ENCODE data around the gene RNF130. TPM values are rescaled to one million over a fixed set of nuclear protein-coding genes. Genes with fewer than 3 reads are reported as not detected.

RNF130 gene
- total and polyA plus RNA-seq, 2 of the 13 experiments (the other 11 are each of a cell fraction or from before 2014, with no cell fraction given) = 28.2 to 28.3 TPM

- in situ Hi-C loops (cut with HindIII; ENCODE audit: extremely low pct_ligation_motif_present, low pct_unique_long_range_greater_than_20kb) (no loop called here), intact Hi-C loops (cut with micrococcal nuclease; ENCODE audit: unreplicated experiment) (no loop called here)
- no peak overlapping the region for H3K9ac ChIP-seq (ENCODE audit: insufficient read depth, low read depth, low read length)
- H3K9me3 ChIP-seq (ENCODE audit: low read length) = no peaks in the 10 kb centered on the region
- no peaks in the 10 kb centered on the region for H4K20me1 ChIP-seq (ENCODE audit: insufficient read depth, low read length)
- H3K4me2 ChIP-seq (ENCODE audit: low read depth, low read length) = no peak overlapping the region
- H3K79me2 ChIP-seq (ENCODE audit: insufficient read depth, low read length) = no peaks in the 10 kb centered on the region
- H3K36me3 ChIP-seq (replicated peaks in 1 of 2; ENCODE audit: control insufficient read depth in 1 of 2, insufficient read depth in 2 of 2, low read length in 2 of 2) = no peaks in the 10 kb centered on the region
- WGBS (ENCODE audit: low lambda C conversion rate) = 66% methylated on average over 15 of the region's 31 CpGs
- DNase-seq (ENCODE audit: low spot score) (no peak), ATAC-seq (peak; percentile 11; the same call in 2 of the 3 replicates), FAIRE-seq (no peak)
- H2AFZ ChIP-seq (ENCODE audit: low read length) = no peak overlapping the region
- H3K27me3 ChIP-seq (ENCODE audit: control insufficient read depth in 1 of 2, insufficient read depth in 2 of 2, low read length in 2 of 2) = peaks cover 4 to 40% of the 10 kb centered on the region in 2 experiments; a peak in 4 of 5 replicates
- H3K4me3 ChIP-seq (replicated peaks in 1 of 3; ENCODE audit: insufficient read depth in 1 of 3, low read depth in 2 of 3, low read length in 3 of 3) = no peak overlapping the region
- no TSS peak for BruUV-seq (replicated peaks)
- TF ChIP-seq TRIM24 (CRISPR knock-in tag; IDR thresholded peaks at IDR 0.05) (no peak), TERF1 (CRISPR knock-in tag; IDR thresholded peaks at IDR 0.05) (no peak), ZNF333 (CRISPR knock-in tag; IDR thresholded peaks at IDR 0.05; ENCODE audit: borderline replicate concordance) (no peak), HIC2 (CRISPR knock-in tag; IDR thresholded peaks at IDR 0.05; ENCODE audit: low read depth) (no peak), ZNF761 (CRISPR knock-in tag; conservative IDR thresholded peaks at IDR 0.05) (no peak), ATF2 (CRISPR knock-in tag; IDR thresholded peaks at IDR 0.05) (no peak), ZNF136 (CRISPR knock-in tag; IDR thresholded peaks at IDR 0.05; ENCODE audit: low read depth) (no peak), SOX6 (IDR thresholded peaks at IDR 0.05) (no peak), SOX6 (CRISPR knock-in tag; IDR thresholded peaks at IDR 0.05) (no peak), HCFC1 (IDR thresholded peaks at IDR 0.05; ENCODE audit: low read depth, low read length) (no peak), SP2 (CRISPR knock-in tag; IDR thresholded peaks at IDR 0.05) (no peak), FOXJ3 (CRISPR knock-in tag; IDR thresholded peaks at IDR 0.05; ENCODE audit: borderline replicate concordance) (no peak), BHLHE40 (IDR thresholded peaks at IDR 0.05; ENCODE audit: low read length) (no peak), TFE3 (CRISPR knock-in tag; IDR thresholded peaks at IDR 0.05) (no peak), ZNF335 (CRISPR knock-in tag; IDR thresholded peaks at IDR 0.05) (no peak), RAD51 (IDR thresholded peaks at IDR 0.05; ENCODE audit: borderline replicate concordance) (no peak)
- ChIA-PET POLR2A (no interaction called here), CTCF (ENCODE audit: low intra/inter-chr PET ratio, low total read pairs) (interaction anchor here (1.2 kb wide), 1 partner anchor 213 kb away, joined by 4 read pairs; no protein-coding TSS in a partner anchor)
- H3K4me1 ChIP-seq (ENCODE audit: insufficient read depth, low read length) = no peaks in the 10 kb centered on the region
- H3K27ac ChIP-seq (ENCODE audit: extremely low read length, insufficient read depth, low read length) = no peak overlapping the region
Measured at GRCh38 chr5:180116077-180116999, 44.8 kb upstream of the RNF130 start.
